HG03432 (cell line): ENCODE measurements around the gene RRP36.
A peak's percentile ranks its signal among the peaks of the same experiment; 100 is the strongest.
"Not testable (repeated sequence)": the region's sequence is repeated elsewhere in the genome, so short reads cannot be mapped to it uniquely, and the experiment has no call there.

ENCODE experiments used
- ATAC-seq: cut with Tn5 transposase; IDR thresholded peaks from one replicate; pipeline ENCODE4 v1.9.1; 2021; ENCODE audit warnings: mild to moderate bottlenecking, moderate library complexity; ENCODE audit not compliant: unreplicated experiment

Gene RRP36

DNA sequence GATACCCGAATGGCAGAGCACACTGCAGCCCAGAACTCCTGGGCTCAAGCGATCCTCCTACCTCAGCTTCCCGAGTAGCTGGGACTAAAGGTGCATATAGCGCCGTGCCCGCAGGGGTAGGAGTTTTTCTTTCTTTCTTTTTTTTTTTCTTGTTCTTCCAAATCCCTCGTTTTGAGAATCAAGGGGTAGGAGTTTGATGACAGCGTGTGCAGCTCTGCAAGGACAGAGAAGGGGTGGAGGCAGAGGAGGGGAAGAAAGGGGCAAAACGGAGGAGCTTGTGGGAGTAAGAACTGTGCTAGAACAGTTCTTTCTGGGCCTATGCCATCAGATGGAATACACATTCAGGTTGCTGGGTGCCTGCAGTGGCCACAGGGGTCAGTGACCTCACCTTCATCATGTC, 15.3 kb downstream of the RRP36 start:
- no peak for ATAC-seq

DNA sequence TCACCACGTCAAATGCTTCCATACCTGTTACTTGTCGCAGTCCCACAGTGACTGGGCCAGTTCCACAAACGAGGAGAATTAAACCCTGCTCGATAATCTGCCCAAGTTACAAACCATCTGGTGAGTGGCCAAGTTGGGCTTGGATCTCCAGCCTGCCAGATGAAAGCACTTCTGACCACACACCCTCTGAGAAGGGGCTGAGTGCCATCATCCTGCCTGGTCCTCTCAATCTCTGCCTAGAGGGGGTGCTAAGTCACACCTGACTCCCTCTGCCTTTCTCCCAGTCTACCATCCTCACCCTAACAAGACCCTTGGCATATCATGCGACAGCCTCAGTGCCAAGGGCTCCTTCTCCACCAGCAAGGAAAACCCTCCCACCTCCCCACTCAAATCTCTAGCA, 15.8 kb downstream of the RRP36 start:
- ATAC-seq: no peak

DNA sequence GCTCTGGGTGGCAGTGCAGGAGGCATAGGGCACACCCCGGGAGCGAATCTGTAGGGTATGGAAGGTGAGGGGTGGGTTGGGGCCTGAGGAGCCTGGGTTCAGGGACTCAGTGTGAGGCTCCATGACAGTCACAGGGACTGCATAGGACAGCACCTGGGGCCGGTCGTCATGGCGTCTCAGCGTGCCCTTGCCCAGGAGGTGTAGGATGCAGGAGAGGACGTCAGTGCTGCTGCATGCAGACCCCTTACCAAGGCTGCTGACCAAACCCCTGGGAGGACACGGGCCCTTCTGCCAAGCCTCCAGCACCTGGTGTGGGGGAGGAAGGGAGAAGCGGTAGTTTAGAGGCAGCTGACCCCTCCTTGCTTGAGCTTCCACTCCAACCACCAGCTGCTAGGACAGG, 16.3 kb downstream of the RRP36 start:
- ATAC-seq: no peak

DNA sequence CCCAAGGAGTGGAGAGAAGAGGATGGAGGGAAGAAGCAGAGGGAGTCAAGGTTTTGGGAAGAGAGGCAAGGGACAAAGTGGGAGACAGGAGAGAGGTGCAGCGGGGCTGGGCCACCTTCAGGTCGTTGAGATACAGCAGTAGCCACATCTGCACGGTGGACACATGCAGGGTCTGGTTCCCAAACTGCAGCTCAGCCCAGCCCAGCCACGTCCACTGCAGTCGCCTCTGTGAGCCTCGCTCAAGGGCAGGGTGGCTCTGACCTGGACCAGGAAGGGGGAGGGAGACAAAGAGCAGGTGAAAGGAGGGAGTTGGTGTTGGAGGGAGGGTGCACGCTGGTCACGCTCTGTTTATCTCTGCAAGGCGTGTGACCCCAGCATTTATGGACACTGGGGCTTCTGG, 17.3 kb downstream of the RRP36 start:
- no peak for ATAC-seq

DNA sequence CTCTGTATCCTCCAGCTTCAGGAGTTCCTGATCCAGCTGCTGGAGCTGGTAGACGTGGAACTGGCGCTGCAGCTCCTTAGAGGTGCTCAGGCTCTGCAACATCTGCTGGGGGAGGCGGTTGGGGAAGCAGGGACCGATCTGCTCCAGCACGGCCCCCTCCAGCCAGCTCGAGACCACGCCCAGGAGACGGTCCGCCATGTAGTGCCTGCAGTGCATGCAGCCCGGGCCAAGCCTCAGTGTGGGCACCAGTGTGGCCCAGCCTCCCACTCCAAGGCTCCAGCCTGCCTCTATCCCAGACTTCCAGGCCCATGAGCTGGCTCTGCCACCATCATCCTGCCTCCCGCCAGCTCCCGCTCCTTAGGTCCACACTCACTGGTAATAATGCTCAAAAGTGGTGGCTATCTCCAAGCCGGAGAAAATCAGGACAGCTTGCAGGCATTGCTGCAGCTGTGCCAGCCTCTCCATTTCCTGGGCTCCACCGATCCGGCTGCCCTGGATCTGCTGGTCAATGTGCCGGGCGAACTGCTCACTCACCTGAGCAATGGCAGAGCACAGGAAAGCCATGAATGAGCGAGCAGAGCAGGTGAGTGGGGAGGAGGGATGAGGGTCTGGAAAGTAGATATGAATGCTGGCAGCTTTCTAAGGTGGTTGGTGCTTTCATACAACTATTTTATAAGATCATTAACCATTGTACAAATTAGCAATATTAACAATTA, 19.3 kb downstream of the RRP36 start:
- ATAC-seq: no peak

DNA sequence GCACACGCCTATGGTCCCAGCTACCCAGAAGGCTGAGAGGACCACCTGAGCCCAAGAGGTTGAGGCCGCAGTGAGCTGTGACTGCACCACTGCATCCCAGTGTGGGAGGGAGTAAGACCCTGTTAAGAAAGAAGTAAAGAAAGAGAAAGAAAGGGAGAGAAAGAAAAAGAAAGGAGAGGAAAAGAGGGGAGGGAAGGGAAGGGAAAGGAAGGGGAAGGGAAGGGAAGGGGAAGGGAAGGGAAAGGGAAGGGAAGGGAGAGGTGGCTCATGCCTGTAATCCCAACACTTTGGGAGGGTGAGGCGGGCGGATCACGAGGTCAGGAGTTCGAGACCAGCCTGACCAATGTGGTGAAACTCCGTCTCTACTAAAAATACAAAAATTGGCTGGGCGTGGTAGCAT, 20.1 kb downstream of the RRP36 start:
- not testable (repeated sequence) for ATAC-seq

DNA sequence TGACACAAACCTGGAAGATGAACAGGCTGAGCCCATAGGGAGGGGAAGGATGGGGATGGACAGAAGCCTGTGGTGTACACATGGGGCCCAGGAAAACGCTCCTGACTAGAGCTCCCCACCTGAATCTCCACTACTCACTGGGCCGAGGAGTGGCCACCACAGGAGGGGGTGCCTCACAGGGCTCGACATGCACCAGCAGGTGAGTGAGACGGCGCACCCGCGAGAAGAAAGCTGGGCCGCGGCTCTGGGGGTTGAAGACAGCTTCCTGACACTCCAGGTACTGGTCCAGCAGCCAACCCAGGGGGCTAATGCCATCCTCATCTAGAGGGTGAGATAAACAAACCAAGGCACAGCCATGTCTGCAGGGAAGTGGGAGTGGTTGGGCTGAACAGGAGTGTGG, 21.9 kb downstream of the RRP36 start:
- ATAC-seq: no peak

DNA sequence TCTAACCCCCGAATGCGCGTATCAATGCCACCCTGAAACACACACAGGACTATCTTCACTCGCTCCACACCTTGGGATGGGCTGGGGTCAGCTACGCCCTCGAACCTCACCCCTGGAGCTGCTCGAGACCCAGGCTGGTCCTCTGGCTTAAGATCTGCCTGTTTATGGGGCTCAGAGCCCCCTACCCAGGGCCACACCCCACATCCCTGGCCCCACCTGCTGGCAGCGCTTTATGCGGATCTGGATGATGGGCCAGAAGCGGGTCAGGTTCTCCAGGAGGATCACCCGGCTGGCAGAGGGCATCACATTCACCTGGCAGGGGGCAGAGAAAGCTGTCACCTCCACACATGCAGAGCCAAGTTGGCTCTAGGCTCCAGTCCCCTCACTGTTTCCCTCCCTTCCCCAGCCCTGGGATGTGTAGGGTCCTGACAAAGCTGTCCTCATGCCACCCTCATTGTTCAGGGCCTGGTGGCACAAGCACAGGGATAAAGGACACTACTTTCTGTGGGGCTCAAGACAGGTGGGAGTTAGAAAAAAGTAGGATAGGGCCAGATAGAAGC, 24.0 kb downstream of the RRP36 start:
- ATAC-seq: no peak

DNA sequence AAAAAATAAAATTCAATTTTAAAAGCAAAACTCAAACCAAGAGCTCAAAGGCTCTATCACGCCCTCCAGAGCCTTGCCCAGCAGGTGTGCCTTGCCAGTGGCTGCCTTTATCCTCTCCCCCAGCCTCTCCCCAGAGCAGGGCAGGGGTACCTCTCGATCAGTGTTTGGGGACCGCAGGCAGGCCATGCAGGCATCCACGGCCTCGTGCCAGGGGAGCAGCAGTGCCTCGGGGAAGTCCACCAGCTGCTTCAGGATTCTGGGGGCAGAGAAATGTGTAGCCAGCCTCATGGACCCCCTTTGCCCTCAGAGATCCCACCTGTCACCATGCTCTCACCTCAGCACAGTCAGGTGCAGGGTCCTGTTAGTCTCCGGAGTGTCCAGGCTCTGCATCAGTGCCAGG, 26.6 kb downstream of the RRP36 start:
- no peak for ATAC-seq

DNA sequence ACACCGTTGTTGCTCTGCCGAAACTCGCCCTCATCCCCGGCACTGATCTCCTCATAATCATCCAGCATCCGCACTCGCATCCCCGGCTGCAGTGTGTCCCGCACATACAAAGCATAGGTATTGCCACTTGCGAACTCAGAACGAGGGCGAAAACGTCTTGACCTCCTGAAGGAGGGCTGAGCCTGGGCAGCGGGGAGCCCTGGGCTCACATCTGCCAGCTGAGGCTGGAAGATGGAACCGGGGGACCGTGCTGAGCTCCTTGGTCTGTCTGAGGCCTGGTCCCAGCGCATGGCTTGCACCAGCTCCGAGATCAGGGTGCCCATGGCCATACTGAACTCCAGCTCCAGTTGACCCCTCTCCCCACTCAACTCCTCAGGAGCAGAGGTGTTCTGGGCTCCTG, 29.6 kb downstream of the RRP36 start:
- ATAC-seq: no peak

DNA sequence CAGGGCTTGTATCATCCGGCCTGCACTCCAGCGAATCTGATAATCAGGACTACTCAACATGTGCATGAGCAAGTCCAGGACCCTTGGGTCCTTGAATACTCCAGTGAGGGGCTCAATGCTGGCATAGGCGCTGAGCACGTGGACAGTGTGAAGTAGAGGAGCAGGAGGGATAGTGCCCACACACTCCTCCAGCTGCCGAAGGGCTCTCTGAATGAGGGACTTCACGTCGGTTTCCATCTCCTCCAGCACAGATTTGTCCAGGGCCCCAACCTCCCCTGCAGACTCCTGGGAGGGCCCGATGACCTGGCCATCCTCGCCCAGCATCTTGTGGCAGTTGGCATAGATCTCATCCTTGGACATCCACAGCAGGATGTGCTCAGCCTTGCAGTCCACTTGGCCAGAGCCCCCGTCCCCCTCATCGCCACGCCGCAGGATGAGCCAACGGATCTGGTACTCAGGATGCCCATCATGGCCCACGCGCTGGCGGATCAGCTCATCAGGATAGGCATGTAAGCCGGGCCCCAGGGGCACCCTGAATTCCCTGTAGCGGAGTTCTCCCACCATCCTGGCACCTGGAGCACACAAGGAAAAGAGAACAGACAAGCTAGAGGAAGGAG, 30.9 kb downstream of the RRP36 start:
- no peak for ATAC-seq

DNA sequence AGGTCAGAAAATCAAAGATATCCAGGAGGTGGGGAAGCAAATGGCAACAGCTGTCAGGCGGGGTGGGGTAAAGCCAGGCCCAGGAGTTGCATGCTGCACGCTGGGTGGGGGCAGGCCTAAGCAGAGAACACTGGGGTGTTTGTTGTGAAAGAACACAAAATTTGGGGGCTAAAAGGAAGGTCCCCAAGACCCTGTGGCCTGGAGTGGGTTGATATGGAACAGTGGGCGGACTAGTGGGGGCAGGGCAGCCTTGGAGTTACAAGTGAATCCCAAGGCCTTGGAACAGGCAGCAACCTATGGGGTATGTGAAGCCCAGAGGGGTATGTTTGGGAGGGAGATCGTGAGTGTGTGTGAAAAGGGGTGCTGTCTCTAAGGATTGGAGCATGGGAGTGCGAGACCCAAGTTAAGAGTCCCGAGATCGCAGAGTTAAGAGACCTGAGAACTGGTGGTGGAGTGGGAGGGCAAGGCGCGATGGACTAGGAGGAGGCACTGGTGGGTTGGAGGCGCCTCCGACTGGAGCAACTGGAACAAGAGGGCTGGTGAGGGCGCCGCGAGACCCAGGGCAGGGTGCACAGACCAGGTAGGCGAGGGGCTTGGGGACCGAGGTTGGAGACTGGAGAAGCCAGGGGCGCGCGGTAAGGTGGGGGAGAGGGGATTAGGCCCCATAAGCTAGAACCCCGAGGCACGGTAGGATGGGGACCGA, 31.6 kb downstream of the RRP36 start:
- ATAC-seq: peak; percentile 27

DNA sequence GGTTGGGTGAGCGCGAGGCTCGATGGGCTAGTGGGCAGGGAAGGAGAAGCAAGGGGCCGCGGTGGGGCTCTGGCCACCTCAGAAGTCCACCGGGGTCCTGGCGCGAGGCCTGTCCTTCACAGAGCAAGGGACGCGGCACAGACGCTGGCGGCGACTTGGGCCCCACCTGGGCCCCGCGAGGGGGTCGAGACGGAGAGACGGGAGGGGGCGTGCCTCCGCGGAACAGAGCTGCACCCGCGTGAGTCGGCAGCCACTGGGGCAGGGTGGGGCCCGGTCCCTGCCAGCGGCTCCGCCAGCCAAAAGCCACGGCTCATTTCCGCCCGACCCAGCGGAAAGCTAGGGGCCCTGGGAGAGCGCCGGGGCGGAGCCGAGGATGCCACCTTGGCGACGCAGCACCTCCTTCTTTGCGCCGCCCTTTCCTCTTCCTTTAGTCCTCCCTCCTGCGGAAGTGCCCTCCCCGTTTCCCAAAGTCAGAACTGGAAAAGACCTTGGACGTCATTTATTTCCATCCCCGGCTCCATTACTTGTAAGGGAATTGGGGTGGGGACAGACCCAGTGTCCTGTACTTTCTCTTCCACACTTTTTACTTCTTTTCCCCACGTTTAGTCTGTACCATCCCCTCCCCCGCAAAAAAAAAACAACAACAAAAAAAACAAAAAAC, 32.3 kb downstream of the RRP36 start, which contains the start of gene CUL7:
Gene CUL7, minus strand, starts transcription at position 307 of the 661 bp plus-strand sequence. CDS start 1,063 bp downstream, outside the sequence.
- ATAC-seq: peak; percentile 93

DNA sequence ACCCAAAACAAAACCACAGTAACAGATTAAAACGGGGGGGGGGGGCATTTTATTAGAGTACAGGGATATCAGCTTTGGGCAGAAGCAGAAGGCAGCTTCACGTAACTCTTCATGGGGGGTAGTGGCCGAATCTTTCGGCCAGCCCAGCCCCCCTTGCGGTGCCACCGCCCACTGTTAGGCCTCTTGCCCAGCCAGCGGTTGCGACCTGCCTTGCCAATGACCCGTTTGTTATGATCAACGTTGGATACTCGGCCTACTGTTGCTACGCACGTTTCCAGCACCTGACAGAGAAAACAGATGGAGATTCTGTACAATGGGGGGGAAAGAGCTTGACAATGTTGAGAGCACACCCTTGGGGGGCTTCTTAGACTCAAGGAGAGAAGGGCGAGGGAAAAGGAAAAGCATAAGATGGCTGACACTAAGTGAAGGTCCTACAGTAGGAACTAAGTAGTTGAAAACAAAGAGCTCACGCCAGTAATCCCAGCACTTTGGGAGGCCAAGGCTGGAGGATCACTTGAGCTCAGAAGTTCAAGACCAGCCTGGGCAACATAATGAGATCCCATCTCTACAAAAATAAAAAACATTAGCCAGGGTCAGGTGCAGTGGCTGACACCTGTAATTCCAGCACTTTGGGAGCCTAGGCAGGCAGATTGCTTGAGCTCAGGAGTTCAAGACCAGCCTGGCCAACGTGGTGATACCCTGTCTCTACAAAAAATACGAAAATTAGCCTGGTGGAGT, 33.0 kb downstream of the RRP36 start:
- no peak for ATAC-seq

DNA sequence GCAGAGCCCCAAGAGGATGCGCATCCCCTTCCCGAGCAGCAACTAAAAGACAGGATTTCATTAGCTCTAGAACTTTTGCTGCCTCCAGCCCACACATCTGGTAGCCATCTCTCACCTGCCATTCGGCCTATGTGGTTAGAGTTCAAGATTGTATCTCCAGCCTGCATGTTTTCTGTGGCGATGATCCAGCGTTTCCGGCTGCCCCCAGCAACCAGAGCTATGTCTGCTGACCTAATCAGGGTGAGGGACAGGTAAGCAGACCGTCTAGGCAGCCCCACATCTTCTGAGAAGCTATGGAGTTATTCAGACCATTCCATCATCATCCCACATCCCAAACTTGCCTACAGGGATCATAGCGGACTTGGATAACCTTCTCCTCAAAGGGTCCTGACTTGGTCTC, 34.5 kb downstream of the RRP36 start:
- ATAC-seq: no peak

DNA sequence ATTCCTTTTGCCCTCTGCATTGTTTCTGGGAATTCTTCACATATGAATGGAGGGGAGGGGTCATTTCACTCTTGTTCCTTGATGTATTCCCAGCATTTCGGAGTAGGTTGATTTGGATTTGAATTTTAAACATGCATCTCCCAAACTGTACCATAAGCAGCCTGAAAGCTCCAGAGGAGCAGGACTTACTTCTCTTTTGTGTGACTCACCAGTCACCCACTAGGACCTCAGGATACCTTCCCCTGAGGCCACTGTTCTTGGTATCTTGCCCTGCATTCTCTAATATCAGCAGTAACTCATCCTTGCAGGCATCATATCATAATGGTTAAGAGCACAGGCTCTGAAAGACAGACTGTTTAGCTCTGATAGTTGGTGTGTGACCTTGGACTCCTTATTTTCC, 37.1 kb downstream of the RRP36 start:
- ATAC-seq: no peak

DNA sequence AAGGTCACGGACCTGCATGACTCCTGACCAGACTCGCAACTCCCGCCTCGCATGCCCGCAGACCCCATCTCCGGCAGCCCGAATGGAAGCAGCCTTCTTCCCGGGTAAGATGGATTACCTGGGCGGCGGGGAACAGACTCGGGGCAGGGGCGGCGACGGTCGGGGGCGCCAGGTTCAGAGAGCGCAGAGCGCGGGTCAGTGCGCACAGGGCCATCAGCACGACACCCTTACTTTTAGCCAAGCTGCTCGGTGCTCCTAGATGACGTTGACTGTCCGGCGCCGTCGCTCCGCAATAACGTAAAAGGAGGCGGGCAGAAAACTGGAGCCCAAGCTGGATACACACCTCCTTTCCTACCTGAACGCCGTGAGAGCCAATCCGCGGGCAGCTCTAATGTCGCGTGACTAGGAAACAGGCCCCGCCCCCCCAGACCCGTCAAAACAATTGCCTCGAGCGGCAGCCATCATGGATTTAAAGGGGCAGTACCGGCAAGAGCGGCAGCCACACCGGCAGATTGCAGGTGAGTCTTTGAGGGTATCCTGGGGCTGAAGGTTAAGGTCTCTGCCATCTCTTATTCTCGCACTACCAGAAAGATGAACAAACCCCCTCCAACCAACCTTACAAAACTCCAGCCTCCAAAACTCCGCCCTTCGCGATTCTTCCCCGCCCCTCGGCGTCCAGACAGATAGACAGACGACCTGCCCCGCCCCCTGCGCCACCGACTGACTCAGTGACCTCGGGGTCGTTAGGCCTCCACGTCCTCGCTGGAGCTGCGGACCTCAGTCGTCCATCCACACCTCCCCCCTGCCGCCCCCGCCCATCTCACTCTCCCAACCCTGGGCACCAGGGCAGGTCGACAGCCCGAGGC, 38.0 kb downstream of the RRP36 start, which contains the start of the genes KLC4 and MRPL2:
Gene KLC4, plus strand, starts transcription at position 464 of the 866 bp plus-strand sequence. CDS start 1,705 bp downstream, outside the sequence.
Gene MRPL2, minus strand, starts transcription at position 267 of the 866 bp plus-strand sequence. Its CDS starts 53 bp downstream, at position 214.
- peak; percentile 88 for ATAC-seq

DNA sequence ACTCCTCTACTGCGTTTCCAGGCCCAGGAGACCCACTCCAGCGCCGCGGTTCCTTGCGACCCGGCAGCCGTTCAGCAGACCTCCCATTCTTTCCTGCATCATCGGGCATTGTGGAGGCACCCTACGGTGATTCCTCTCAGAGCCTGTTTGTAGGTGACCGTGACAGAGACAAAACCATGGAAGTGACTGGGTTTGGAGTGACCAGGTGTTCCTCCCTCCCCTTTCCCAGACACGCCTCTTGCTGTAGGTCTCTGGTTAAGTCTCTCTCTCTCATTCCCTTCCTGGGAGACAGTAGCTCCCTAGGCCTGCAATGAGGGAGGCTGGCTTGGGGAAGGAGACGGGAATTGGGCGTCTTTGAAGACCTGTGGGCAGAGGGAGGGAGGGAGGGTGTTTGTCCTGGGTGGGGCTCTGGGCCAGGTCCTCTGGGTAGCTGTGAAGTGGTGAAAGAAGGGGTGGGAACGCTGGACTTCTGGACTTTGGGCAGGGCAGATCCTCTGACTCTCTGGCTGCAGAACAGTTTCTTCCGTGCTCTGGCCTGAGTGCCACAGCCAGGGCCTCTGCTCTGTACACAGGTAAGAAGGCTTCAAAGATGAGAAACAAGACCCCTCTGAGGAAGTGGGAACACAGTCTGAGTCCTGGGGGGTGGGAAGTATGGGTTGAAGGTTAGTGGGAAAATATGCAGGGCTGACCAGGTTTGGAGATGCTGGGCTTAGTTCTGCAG, 38.8 kb downstream of the RRP36 start:
- ATAC-seq: no peak
